ENCODE data around the gene CDH12. TPM values are rescaled to one million over a fixed set of nuclear protein-coding genes. Genes with fewer than 3 reads are reported as not detected.

Gene CDH12
- total and polyA plus RNA-seq, 10 donors: 0.32 TPM; not detected in 9

DNA sequence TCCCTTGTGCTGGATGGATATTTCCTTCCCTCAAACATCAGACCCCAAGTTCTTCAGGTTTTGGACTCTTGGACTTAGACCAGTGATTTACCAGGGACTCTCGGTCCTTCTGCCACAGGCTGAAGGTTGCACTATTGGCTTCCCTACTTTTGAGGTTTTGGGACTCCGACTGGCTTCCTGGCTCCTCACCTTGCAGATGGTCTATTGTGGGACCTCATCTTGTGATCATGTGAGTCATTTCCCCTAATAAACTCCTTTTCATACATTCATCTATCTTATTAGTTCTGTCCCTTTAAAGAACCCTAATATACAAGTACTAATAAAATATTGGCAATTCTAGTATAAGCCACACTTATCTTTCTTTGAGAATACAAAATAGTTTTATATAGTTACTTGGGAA is 1078.9 kb downstream of the CDH12 start:
- WGBS, 5 donors: 66 to 89% (median 76%) methylated on average over 2 of the region's 2 CpGs
- intact Hi-C loops (cut with DNase I; ENCODE audit: low total_unique reads): no loop called here
- H3K27me3 ChIP-seq (replicated peaks in 1 of 7): no peaks in the 10 kb centered on the region
- no peaks in the 10 kb centered on the region for H3K9me3 ChIP-seq
- DNase-seq: no peak
- H3K4me3 ChIP-seq: no peak overlapping the region
- no peaks in the 10 kb centered on the region for H3K4me1 ChIP-seq
- TF ChIP-seq POLR2A (IDR thresholded peaks at IDR 0.05) (no peak), POLR2AphosphoS5 (IDR thresholded peaks at IDR 0.05) (no peak)
- TF ChIP-seq, protein P1, sequence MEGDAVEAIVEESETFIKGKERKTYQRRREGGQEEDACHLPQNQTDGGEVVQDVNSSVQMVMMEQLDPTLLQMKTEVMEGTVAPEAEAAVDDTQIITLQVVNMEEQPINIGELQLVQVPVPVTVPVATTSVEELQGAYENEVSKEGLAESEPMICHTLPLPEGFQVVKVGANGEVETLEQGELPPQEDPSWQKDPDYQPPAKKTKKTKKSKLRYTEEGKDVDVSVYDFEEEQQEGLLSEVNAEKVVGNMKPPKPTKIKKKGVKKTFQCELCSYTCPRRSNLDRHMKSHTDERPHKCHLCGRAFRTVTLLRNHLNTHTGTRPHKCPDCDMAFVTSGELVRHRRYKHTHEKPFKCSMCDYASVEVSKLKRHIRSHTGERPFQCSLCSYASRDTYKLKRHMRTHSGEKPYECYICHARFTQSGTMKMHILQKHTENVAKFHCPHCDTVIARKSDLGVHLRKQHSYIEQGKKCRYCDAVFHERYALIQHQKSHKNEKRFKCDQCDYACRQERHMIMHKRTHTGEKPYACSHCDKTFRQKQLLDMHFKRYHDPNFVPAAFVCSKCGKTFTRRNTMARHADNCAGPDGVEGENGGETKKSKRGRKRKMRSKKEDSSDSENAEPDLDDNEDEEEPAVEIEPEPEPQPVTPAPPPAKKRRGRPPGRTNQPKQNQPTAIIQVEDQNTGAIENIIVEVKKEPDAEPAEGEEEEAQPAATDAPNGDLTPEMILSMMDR (IDR thresholded peaks at IDR 0.05 in 8 of 11, conservative IDR thresholded peaks at IDR 0.05 in 3 of 11): no peak
- H3K36me3 ChIP-seq: no peaks in the 10 kb centered on the region
- no peak overlapping the region for H3K27ac ChIP-seq

DNA sequence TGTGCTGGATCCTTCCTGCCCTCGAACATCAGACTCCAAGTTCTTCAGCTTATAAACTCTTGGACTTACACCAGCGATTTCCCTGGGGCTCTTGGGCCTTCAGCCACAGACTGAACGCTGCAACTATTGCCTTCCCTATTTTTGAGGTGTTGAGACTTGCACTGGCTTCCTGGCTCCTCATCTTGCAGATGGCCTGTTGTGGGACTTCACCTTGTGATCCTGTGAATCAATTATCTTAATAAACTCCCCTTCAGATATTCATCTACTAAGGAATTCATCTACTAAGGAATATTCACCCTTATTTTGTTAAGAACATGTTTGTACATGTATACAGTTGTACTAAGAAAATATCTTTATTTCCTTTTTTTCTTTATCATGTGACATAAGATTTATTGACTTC is 1079.7 kb downstream of the CDH12 start:
- no peaks in the 10 kb centered on the region for H3K9me3 ChIP-seq
- intact Hi-C loops (cut with DNase I; ENCODE audit: low total_unique reads): no loop called here
- WGBS, 5 donors: 64 to 81% (median 68%) methylated on average over 3 of the region's 3 CpGs
- H3K27me3 ChIP-seq (replicated peaks in 1 of 7): no peaks in the 10 kb centered on the region
- H3K27ac ChIP-seq: no peak overlapping the region
- no peak for DNase-seq
- TF ChIP-seq POLR2AphosphoS5 (IDR thresholded peaks at IDR 0.05) (no peak), POLR2A (IDR thresholded peaks at IDR 0.05) (no peak)
- TF ChIP-seq, protein P1 (IDR thresholded peaks at IDR 0.05 in 8 of 11, conservative IDR thresholded peaks at IDR 0.05 in 3 of 11): no peak
- H3K36me3 ChIP-seq: no peaks in the 10 kb centered on the region
- H3K4me3 ChIP-seq: no peak overlapping the region
- H3K4me1 ChIP-seq: no peaks in the 10 kb centered on the region

DNA sequence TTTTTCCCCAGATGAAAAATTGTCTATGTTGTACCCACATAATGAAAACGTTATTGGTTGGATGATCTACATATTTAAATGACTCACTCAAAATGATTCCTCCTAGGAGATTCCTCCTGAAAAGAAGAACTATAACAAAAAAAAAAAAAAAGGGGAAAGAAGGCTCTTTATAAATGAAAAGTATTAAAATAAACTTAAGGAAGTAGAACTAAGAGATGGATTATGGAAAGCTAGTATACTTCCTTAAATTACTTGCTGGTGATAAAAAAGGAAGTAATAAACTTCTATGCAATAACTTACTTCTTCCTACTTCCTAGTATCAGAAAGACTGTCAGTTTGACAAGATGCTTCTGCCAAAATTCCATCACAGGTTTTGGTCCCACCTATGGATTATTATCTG is 1087.7 kb downstream of the CDH12 start:
- TF ChIP-seq, protein P1 (IDR thresholded peaks at IDR 0.05 in 8 of 11, conservative IDR thresholded peaks at IDR 0.05 in 3 of 11): no peak
- no peak for TF ChIP-seq POLR2AphosphoS5 (IDR thresholded peaks at IDR 0.05)
- no peak for TF ChIP-seq POLR2A (IDR thresholded peaks at IDR 0.05)
- intact Hi-C loops (cut with DNase I; ENCODE audit: low total_unique reads): no loop called here
- Histone ChIP-seq H3K27me3 (replicated peaks in 1 of 7) (no peaks in the 10 kb centered on the region), H3K9me3 (no peaks in the 10 kb centered on the region), H3K4me1 (no peaks in the 10 kb centered on the region), H3K36me3 (no peaks in the 10 kb centered on the region), H3K27ac (no peak overlapping the region), H3K4me3 (no peak overlapping the region)
- WGBS, 5 donors: 24 to 42% (median 35%) methylated on average over 1 of the region's 1 CpG
- DNase-seq: no peak

DNA sequence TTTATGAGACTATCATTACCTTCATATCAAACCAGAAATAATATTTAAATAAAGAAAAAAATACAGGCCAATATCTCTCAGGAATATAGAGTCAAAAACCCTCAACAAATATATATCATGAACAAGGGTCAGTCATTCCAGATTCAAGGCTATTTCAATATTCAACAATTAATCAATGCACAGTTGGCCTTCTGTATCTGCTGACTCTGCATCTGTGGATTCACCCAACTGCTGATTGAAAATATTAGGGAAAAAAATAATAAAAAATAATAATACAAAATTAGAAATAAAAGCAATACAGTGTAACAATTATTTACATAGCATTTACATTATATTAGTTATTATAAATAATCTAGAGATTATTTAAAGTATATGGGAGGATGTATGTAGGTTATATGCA is 1114.0 kb downstream of the CDH12 start:
- TF ChIP-seq POLR2AphosphoS5 (IDR thresholded peaks at IDR 0.05) (no peak), POLR2A (IDR thresholded peaks at IDR 0.05) (no peak)
- TF ChIP-seq, protein P1 (IDR thresholded peaks at IDR 0.05 in 8 of 11, conservative IDR thresholded peaks at IDR 0.05 in 3 of 11): no peak
- Histone ChIP-seq H3K27ac (no peak overlapping the region), H3K36me3 (no peaks in the 10 kb centered on the region), H3K9me3 (no peaks in the 10 kb centered on the region), H3K27me3 (replicated peaks in 1 of 7) (no peaks in the 10 kb centered on the region), H3K4me3 (no peak overlapping the region), H3K4me1 (no peaks in the 10 kb centered on the region)
- DNase-seq: no peak
- intact Hi-C loops (cut with DNase I; ENCODE audit: low total_unique reads): no loop called here
